IgD-negative memory B cell (primary cell): ENCODE results near the gene SLC24A1. TPM values are rescaled to one million over a fixed set of nuclear protein-coding genes. Genes with fewer than 3 reads are reported as not detected.

Experiments
- H3K27ac Mint-ChIP-seq, 3 donors: one replicate each; pipeline ENCODE4 v1.8.0; 2020 to 2022; ENCODE audit warnings: mild to moderate bottlenecking in 3 of 3, mixed read lengths in 3 of 3, moderate library complexity in 1 of 3
- H3K27me3 Mint-ChIP-seq: one replicate; pipeline ENCODE4 v1.8.0; 2021; ENCODE audit warnings: mixed read lengths
- H3K36me3 Mint-ChIP-seq: one replicate; pipeline ENCODE4 v1.8.0; 2020; ENCODE audit warnings: mild to moderate bottlenecking, mixed read lengths
- H3K4me1 Mint-ChIP-seq, 3 donors: one replicate each; pipeline ENCODE4 v1.8.0; 2020 to 2022; ENCODE audit warnings: mixed read lengths in 3 of 3, mild to moderate bottlenecking in 1 of 3
- H3K4me3 Mint-ChIP-seq, 4 donors: one replicate each; pipeline ENCODE4 v1.8.0; 2020 to 2022; ENCODE audit warnings: mild to moderate bottlenecking in 4 of 4, mixed read lengths in 4 of 4, moderate library complexity in 3 of 4
- H3K9me3 Mint-ChIP-seq, 3 donors: one replicate each; pipeline ENCODE4 v1.8.0; 2020 to 2021; ENCODE audit warnings: mixed read lengths in 3 of 3, mild to moderate bottlenecking in 1 of 3
- polyA plus RNA-seq: library from polyadenylated mRNA; unstranded; fragments of 300-500 nt; fragmentation: Illumina TruSeq; gene quantifications from one replicate; pipeline ENCODE4 v1.2.3, GENCODE V29; 2021

SLC24A1 gene
- polyA plus RNA-seq, 1 donor from 2014 or later = 2.0 TPM

GRCh38 chr15:65695081-65695480 lies 73.3 kb downstream of the SLC24A1 start:
- H3K27me3 Mint-ChIP-seq = no peaks in the 10 kb centered on the region
- no peak overlapping the region for H3K27ac Mint-ChIP-seq
- H3K4me1 Mint-ChIP-seq = peaks cover 0 to 5% (median 0%) of the 10 kb centered on the region in 3 donors
- no peak overlapping the region for H3K4me3 Mint-ChIP-seq
- peaks cover 6% of the 10 kb centered on the region for H3K36me3 Mint-ChIP-seq
- no peaks in the 10 kb centered on the region for H3K9me3 Mint-ChIP-seq

Other genes starting within 250 kb of the SLC24A1 start
- not detected for gene IGDCC3, start 243.9 kb upstream of the SLC24A1 start, polyA plus RNA-seq
- not detected for gene IGDCC4, start 199.0 kb upstream of the SLC24A1 start, polyA plus RNA-seq
- gene DPP8, start 104.2 kb upstream of the SLC24A1 start, polyA plus RNA-seq = 46.5 TPM
- 25.7 TPM for gene HACD3, start 91.5 kb upstream of the SLC24A1 start, polyA plus RNA-seq
- gene INTS14, start 10.8 kb upstream of the SLC24A1 start, polyA plus RNA-seq = 24.3 TPM
- 24.7 TPM for gene DENND4A, start 170.4 kb downstream of the SLC24A1 start, polyA plus RNA-seq
- 248 TPM for gene RAB11A, start 247.6 kb downstream of the SLC24A1 start, polyA plus RNA-seq